OCI-LY7 (cell line): ENCODE results near the gene ACSM5.
"Not testable (repeated sequence)": the region's sequence is repeated elsewhere in the genome, so short reads cannot be mapped to it uniquely, and the experiment has no call there.

Source experiments
- CTCF ChIP-seq: fragments of 200-600 bp; sonication (generic); conservative IDR thresholded peaks from 2 replicates; pipeline ENCODE4 v1.5.1; 2014; ENCODE audit warnings: mild to moderate bottlenecking, antibody characterized with exemption, low read length, moderate library complexity, mixed read lengths
- EZH2phosphoT487 ChIP-seq: fragments of 200-600 bp; sonication (generic); IDR thresholded peaks from 2 replicates; pipeline ENCODE4 v1.6.1; 2018; ENCODE audit warnings: low read depth, borderline replicate concordance, mild to moderate bottlenecking, mixed run types, antibody characterized with exemption, low read length, moderate library complexity, mixed read lengths

GRCh38 chr16:20421748-20422147 is 12.4 kb downstream of the ACSM5 start:
- not testable (repeated sequence) for TF ChIP-seq CTCF, EZH2phosphoT487
